Omental fat pad (tissue), 4 donors: Measurements from ENCODE around the gene CPLX3. TPM values are rescaled to one million over a fixed set of nuclear protein-coding genes. Genes with fewer than 3 reads are reported as not detected.

Experiments
- ATAC-seq: fragments of 150-250 bp; one replicate; pipeline ENCODE4 v1.9.1; 2016; ENCODE audit warnings: mild to moderate bottlenecking, moderate library complexity; ENCODE audit not compliant: low FRiP score
- DNase-seq: peaks from one replicate; pipeline ENCODE4 v3.0.0-alpha.2; 2019; ENCODE audit warnings: low spot score
- CTCF ChIP-seq, 3 donors: fragments of 450-650 bp; IDR thresholded peaks; one replicate each; pipeline ENCODE4 v1.5.1; 2016 to 2017; ENCODE audit warnings: antibody characterized with exemption in 3 of 3, mild to moderate bottlenecking in 3 of 3, moderate library complexity in 2 of 3
- total RNA-seq, 4 donors: library from RNA; depleted of rRNA; stranded (reverse); fragments of >200 nt; gene quantifications; one replicate each; pipeline ENCODE4 v1.1.0, GENCODE V29; 2016

CPLX3 gene
- total RNA-seq, 4 donors from 2014 or later = not detected

GRCh38 chr15:74808078-74808839 is 18.2 kb upstream of the CPLX3 start:
- DNase-seq (no peak), ATAC-seq (no peak)
- TF ChIP-seq CTCF (IDR thresholded peaks at IDR 0.05) = no peak

GRCh38 chr15:74808840-74809229 is 17.6 kb upstream of the CPLX3 start:
- TF ChIP-seq CTCF (IDR thresholded peaks at IDR 0.05) = no peak
- ATAC-seq = no peak
- DNase-seq = no peak

- DNase-seq (no peak), ATAC-seq (no peak)
- no peak for TF ChIP-seq CTCF (IDR thresholded peaks at IDR 0.05)
Measured at GRCh38 chr15:74809242-74809641, 17.2 kb upstream of the CPLX3 start.

- no peak for ATAC-seq
- no peak for TF ChIP-seq CTCF (IDR thresholded peaks at IDR 0.05)
- no peak for DNase-seq
Measured at GRCh38 chr15:74809956-74810355, 16.5 kb upstream of the CPLX3 start.

- ATAC-seq = no peak
- DNase-seq = no peak
- no peak for TF ChIP-seq CTCF (IDR thresholded peaks at IDR 0.05)
Measured at GRCh38 chr15:74812533-74812932, 13.9 kb upstream of the CPLX3 start, which contains the start of gene LMAN1L. LMAN1L (plus strand) TSS chr15:74812835; CDS start chr15:74812855, 20 bp downstream.

- DNase-seq (no peak), ATAC-seq (no peak)
- TF ChIP-seq CTCF (IDR thresholded peaks at IDR 0.05) = no peak
Measured at GRCh38 chr15:74815121-74815934, 11.1 kb upstream of the CPLX3 start.
